Stimulated activated CD4-positive, alpha-beta T cell treated with anti-CD3 and anti-CD28 coated beads, Interleukin-15, amount 100 ng/mL, for 1 hour (primary cell): ENCODE data around the gene HTRA1.

Experiments used
- DNase-seq, 2 donors: peaks; one replicate each; pipeline ENCODE4 v3.0.0-alpha.2; 2020; ENCODE audit warnings: low read depth in 1 of 2, low spot score in 1 of 2

The HTRA1 gene

GRCh38 chr10:122461367-122461728 is at the start of gene HTRA1:
Gene HTRA1 (plus strand): TSS chr10:122461553. CDS start chr10:122461653, 100 bp downstream.
- no peak for DNase-seq

GRCh38 chr10:122413327-122413726 is 48.0 kb upstream of the HTRA1 start:
- no peak for DNase-seq

- DNase-seq: no peak
Measured at GRCh38 chr10:122417667-122418066, 43.7 kb upstream of the HTRA1 start.

- no peak for DNase-seq
Measured at GRCh38 chr10:122419016-122419415, 42.3 kb upstream of the HTRA1 start.

- no peak for DNase-seq
Measured at GRCh38 chr10:122419876-122420623, 41.3 kb upstream of the HTRA1 start.

GRCh38 chr10:122420624-122421007 is 40.7 kb upstream of the HTRA1 start:
- DNase-seq: no peak

- DNase-seq: no peak
Measured at GRCh38 chr10:122421054-122421625, 40.2 kb upstream of the HTRA1 start.

GRCh38 chr10:122421742-122422141 is 39.6 kb upstream of the HTRA1 start:
- DNase-seq: no peak

- peak in 1 of 2 donors; percentile 2 for DNase-seq
Measured at GRCh38 chr10:122422266-122422989, 38.9 kb upstream of the HTRA1 start.

- DNase-seq: no peak
Measured at GRCh38 chr10:122424059-122424458, 37.3 kb upstream of the HTRA1 start.

- DNase-seq: no peak
Measured at GRCh38 chr10:122426829-122427228, 34.5 kb upstream of the HTRA1 start.

GRCh38 chr10:122427280-122427679 is 34.1 kb upstream of the HTRA1 start:
- no peak for DNase-seq

GRCh38 chr10:122435212-122435827 is 26.0 kb upstream of the HTRA1 start:
- no peak for DNase-seq

GRCh38 chr10:122441961-122442360 is 19.4 kb upstream of the HTRA1 start:
- DNase-seq: no peak

- DNase-seq: no peak
Measured at GRCh38 chr10:122445469-122445868, 15.9 kb upstream of the HTRA1 start.

GRCh38 chr10:122445904-122446303 is 15.4 kb upstream of the HTRA1 start:
- DNase-seq: no peak

GRCh38 chr10:122446668-122447423 is 14.5 kb upstream of the HTRA1 start:
- no peak for DNase-seq

- no peak for DNase-seq
Measured at GRCh38 chr10:122448600-122448999, 12.8 kb upstream of the HTRA1 start.

GRCh38 chr10:122449153-122449552 is 12.2 kb upstream of the HTRA1 start:
- no peak for DNase-seq

- DNase-seq: no peak
Measured at GRCh38 chr10:122450353-122450990, 10.9 kb upstream of the HTRA1 start.

GRCh38 chr10:122454071-122454470 is 7.3 kb upstream of the HTRA1 start:
- no peak for DNase-seq
